ENCODE results near the gene HSD17B12. TPM values are rescaled to one million over a fixed set of nuclear protein-coding genes. Genes with fewer than 3 reads are reported as not detected.

The HSD17B12 gene
- polyA plus RNA-seq, 3 donors = 20.4 to 62.4 (median 39.4) TPM

DNA sequence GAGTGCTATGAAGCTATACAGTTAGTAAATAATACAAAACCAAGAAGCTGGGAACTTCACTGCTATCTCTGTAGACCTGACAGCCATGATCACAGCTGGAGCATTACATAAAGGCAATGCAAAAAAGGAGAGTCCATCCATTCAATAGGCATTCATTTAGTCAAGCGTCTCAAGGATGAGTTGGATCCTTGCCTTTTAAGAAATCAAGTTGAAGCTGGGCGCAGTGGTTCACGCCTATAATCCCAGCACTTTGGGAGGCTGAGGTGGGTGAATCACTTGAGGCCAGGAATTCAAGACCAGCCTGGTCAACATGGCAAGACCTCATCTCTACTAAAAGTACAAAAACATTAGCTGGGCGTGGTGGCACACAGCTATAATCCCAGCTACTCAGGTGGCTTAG lies 152.0 kb downstream of the HSD17B12 start:
- H3K27ac ChIP-seq (ENCODE audit: low read depth, low read length) = no peak overlapping the region
- 94 to 99% (median 97%) methylated on average over 4 of the region's 4 CpGs for WGBS, 3 donors

DNA sequence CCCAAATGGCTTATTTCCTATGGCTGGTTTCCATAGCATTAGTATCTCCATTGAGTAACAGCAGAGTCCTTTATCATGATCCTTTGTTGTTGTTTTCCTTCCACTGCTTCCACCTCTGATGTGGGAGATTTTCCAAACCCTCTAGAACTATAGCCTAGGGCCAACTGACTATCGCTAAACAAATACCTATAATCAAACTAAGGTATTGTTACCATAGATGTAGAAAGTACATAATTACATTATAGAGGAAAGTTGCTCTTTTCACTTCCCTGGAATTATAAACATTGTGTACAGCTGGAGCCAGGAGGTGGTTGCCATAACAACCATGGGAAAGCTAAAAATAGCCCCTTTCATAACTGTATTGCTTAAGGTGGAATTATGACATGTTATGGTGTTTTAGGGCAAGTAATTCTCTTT lies 153.1 kb downstream of the HSD17B12 start:
- H3K27ac ChIP-seq (ENCODE audit: low read depth, low read length) = no peak overlapping the region
- 42 to 80% (median 78%) methylated on average over 1 of the region's 1 CpG for WGBS, 3 donors

DNA sequence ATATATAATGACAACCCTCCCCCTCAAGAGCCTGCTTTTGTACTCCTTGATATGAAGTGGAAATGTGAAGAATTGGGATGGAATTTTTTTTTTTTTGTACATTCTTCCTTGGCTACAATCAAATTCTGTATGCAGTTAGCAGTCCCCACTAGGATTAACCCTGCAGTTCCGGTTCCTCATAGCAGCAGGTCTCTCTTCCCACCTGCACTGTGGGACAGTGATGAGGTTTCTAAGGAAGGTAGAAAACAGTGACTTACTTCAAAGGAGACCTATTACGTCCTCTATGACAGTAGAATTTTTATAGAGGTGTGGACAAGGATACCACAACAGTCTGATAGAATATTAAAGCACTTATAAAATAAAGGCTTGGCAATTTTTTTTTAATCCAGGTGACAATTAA lies 153.7 kb downstream of the HSD17B12 start:
- WGBS, 3 donors = 71 to 90% (median 90%) methylated on average over 2 of the region's 2 CpGs
- H3K27ac ChIP-seq (ENCODE audit: low read depth, low read length) = no peak overlapping the region

- no peak overlapping the region for H3K27ac ChIP-seq (ENCODE audit: low read depth, low read length)
- 77 to 90% (median 83%) methylated on average over 7 of the region's 7 CpGs for WGBS, 3 donors
Measured at GRCh38 chr11:43835104-43835503, 154.6 kb downstream of the HSD17B12 start.

DNA sequence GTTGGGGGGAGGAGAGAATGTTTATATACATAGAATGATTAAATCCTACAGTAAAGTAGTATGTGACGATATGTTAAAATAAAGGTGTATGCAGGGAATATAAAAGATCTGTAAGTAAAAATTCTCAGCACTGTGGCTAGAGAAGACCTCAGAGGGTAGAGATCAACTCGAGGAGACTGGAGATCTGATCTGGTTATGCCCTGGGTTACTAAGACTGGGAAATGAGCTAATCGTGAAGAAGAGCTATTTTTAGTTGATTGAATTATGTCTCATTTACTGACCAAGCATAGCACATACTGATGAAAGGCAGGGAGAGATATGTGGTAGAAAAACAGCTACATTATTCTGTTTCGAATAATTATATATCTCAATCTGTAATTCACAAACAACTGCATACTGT lies 157.3 kb downstream of the HSD17B12 start:
- whole genome bisulfite sequencing, 3 donors = 73 to 84% (median 75%) methylated on average over 4 of the region's 4 CpGs
- no peak overlapping the region for H3K27ac ChIP-seq (ENCODE audit: low read depth, low read length)

DNA sequence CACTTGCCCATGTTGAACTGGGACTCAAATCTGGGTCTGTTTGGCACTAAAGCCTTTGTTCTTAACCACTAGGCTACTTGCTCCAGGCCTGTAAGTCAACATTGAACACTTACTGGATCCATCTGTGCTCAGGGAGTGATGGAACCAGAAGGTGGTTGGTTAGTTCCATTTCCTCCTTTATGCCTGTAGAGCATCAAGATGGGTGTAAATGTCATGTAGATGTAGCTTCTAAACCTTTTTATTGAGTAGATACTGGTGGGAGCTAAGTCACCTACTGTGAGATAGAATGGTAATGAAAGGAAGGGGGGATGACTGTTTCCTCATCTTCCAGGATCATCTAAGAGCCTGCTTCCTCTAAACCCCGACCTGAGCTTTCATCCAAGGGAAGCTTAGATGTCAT lies 161.5 kb downstream of the HSD17B12 start:
- WGBS, 3 donors = 69 to 78% (median 70%) methylated on average over 1 of the region's 1 CpG
- H3K27ac ChIP-seq (ENCODE audit: low read depth, low read length) = no peak overlapping the region

DNA sequence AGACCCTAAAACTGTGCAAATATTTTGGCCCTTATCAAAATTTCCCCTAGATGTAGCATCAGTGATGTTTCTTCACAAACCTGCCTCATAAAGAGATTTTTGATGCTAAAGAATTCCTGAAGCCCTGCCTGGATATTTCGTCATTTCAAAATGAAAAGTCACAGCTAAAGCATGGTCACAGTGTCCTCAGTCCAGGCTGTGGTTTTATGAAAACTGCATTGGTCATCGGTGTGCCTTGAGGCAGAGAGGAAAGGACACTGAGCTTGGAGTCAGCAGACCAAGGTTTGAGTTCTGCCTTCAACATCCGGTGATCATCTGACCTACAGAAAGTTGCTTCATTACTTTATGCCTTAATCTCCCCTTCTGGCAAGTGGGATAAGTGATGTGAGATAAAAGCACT lies 165.3 kb downstream of the HSD17B12 start:
- H3K27ac ChIP-seq (ENCODE audit: low read depth, low read length) = no peak overlapping the region
- WGBS, 3 donors = 94 to 95% (median 95%) methylated on average over 3 of the region's 3 CpGs

- WGBS, 3 donors = 28 to 35% (median 32%) methylated on average over 4 of the region's 4 CpGs
- no peak overlapping the region for H3K27ac ChIP-seq (ENCODE audit: low read depth, low read length)
Measured at GRCh38 chr11:43852057-43852636, 171.6 kb downstream of the HSD17B12 start.

DNA sequence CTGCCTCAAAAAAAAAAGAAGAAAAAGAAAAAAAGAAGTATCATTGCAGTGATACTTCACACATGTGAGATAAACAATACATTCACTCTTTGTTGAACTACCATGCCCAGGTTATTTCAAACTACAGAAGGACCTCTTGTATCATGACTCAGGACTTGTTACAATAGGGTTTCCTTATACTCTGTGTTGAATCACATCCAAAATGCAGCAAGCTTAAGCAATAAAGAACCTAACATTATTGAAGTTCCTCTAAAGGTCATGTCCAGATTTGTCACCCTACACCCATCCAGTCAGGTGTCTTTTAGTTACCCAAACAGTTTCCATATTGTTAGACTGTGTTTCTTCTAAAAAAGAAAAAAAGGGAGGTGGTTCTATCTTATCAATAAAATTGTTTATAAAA lies 173.2 kb downstream of the HSD17B12 start:
- no peak overlapping the region for H3K27ac ChIP-seq (ENCODE audit: low read depth, low read length)

- 84 to 95% (median 85%) methylated on average over 3 of the region's 3 CpGs for WGBS, 3 donors
Measured at GRCh38 chr11:43856993-43857392, 176.5 kb downstream of the HSD17B12 start.

GRCh38 chr11:43861141-43861540 lies 180.6 kb downstream of the HSD17B12 start:
- no peak overlapping the region for H3K27ac ChIP-seq (ENCODE audit: low read depth, low read length)
- WGBS, 3 donors = 78 to 85% (median 79%) methylated on average over 2 of the region's 2 CpGs

More at GRCh38 chr11:43856993-43857392, 176.5 kb downstream of the HSD17B12 start:
- H3K27ac ChIP-seq (ENCODE audit: low read depth, low read length) = no peak overlapping the region

- no peak overlapping the region for H3K27ac ChIP-seq (ENCODE audit: low read depth, low read length)
- 67 to 96% (median 74%) methylated on average over 2 of the region's 2 CpGs for WGBS, 3 donors
Measured at GRCh38 chr11:43866520-43866919, 186.0 kb downstream of the HSD17B12 start.

DNA sequence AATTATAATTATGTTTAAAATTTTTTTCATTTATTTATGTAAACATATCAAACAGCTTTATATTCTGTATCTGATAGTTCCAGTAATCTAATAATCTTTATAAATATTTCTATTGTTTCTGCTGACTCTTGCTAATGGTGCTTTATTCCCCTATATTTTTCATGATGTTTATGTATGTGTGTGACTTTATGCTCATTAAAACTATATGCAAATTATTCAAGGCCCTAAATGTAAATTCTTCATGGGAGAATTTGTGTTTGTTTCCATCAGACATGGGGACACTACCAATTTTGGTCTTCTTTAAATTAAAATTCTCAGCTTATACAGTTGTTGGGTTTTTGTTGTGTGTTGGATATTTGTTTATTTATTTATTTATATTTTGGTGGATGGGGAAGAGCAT lies 186.4 kb downstream of the HSD17B12 start:
- no peak overlapping the region for H3K27ac ChIP-seq (ENCODE audit: low read depth, low read length)

- H3K27ac ChIP-seq (ENCODE audit: low read depth, low read length) = no peak overlapping the region
- 25 to 42% (median 31%) methylated on average over 5 of the region's 5 CpGs for WGBS, 3 donors
Measured at GRCh38 chr11:43868852-43869567, 188.5 kb downstream of the HSD17B12 start.

DNA sequence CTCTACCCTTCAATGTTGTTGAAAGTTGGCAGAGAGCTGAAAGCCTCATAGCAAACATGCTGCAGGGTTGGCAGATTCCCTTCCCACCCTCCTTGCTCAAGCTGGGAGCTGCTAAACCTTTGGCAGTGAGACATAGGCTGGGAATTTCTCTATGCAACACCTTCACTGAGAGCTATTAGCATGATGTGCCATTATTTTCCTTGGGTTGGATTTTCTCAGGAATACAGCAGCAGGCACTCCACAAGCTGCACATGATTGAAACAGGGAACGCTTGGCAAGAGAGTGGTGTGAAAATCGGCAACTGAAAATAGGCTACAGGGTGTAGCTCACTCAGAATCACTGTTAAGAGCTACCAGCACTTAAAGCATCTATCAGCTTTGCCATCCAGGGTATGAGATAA lies 190.5 kb downstream of the HSD17B12 start:
- no peak overlapping the region for H3K27ac ChIP-seq (ENCODE audit: low read depth, low read length)
- WGBS, 3 donors = 61 to 81% (median 78%) methylated on average over 2 of the region's 2 CpGs

- no peak overlapping the region for H3K27ac ChIP-seq (ENCODE audit: low read depth, low read length)
- WGBS, 3 donors = 65 to 75% (median 71%) methylated on average over 7 of the region's 7 CpGs
Measured at GRCh38 chr11:43872995-43873394, 192.5 kb downstream of the HSD17B12 start.

DNA sequence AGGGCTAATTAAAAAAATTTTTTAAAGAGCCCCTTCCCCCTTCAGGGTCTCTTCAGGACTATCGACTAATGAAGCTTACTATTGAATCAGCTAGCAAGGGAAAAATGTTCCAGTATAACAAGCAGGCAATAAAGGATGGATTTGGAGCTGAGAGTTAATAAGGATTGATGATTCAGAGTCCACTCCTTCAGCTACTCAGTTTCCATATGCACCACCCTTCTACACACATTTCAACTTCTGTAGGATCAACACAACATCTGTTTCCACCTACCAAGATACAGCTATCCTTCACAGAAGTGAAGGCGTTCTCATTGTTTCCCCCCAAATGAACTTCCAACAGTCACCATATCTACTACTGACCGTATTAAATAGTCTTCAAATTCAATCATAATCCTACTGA lies 193.5 kb downstream of the HSD17B12 start:
- WGBS, 3 donors = 60 to 80% (median 72%) methylated on average over 3 of the region's 3 CpGs
- no peak overlapping the region for H3K27ac ChIP-seq (ENCODE audit: low read depth, low read length)

- H3K27ac ChIP-seq (ENCODE audit: low read depth, low read length) = no peak overlapping the region
- 24 to 32% (median 26%) methylated on average over 1 of the region's 1 CpG for WGBS, 3 donors
Measured at GRCh38 chr11:43874738-43875137, 194.2 kb downstream of the HSD17B12 start.

- WGBS, 3 donors = 46 to 50% (median 50%) methylated on average over 13 of the region's 13 CpGs
- no peak overlapping the region for H3K27ac ChIP-seq (ENCODE audit: low read depth, low read length)
Measured at GRCh38 chr11:43879789-43880639, 199.5 kb downstream of the HSD17B12 start.
